HG03066 (cell line): Measurements from ENCODE around the gene AP5Z1.

ENCODE experiments used
- ATAC-seq: cut with Tn5 transposase; IDR thresholded peaks from one replicate; pipeline ENCODE4 v1.9.1; 2021; ENCODE audit warnings: low read depth; ENCODE audit not compliant: unreplicated experiment

AP5Z1 gene

GRCh38 chr7:4765776-4766490, 9.5 kb upstream of the AP5Z1 start:
- no peak for ATAC-seq

DNA sequence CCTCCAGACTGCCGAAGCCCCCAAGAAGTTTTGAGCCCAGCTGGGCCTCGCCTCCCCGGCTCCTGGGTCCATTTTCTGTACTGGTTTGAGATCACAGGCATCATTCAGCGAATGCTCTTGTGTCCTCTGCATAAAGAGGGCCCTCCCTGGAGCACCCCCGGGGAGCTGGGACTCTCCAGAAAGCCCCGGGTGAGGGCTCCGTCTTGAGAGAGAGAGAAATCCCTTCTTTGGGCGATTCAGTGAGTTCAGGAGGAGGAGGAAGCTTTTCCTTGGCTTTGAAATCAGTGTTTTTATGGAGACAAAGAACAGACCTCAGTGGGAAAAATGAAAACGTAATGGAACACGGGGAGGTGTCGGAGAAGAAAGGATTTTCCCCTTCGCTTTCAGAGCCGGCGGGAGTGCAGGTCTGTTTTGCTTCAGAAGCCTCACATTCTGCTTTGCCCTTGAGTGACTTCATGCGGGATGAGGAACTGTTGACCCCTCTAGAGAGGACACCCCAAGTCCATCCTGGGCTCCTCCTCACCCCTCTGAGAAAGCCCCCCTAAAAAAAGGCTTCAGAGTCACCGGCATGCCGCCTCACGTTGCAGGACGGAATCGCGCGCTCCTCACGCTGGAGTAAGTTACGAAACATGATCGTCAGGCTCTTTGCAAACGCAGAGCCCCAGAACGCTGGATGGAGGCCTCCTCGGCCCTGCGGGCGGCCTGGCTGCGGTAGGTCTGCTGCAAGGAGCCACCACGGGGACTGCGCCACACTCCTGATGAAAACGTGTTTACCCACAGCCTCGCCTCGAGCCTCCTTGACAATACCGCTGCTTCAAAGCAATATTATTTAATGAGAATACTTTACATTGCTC, 8.5 kb upstream of the AP5Z1 start:
- ATAC-seq = no peak

DNA sequence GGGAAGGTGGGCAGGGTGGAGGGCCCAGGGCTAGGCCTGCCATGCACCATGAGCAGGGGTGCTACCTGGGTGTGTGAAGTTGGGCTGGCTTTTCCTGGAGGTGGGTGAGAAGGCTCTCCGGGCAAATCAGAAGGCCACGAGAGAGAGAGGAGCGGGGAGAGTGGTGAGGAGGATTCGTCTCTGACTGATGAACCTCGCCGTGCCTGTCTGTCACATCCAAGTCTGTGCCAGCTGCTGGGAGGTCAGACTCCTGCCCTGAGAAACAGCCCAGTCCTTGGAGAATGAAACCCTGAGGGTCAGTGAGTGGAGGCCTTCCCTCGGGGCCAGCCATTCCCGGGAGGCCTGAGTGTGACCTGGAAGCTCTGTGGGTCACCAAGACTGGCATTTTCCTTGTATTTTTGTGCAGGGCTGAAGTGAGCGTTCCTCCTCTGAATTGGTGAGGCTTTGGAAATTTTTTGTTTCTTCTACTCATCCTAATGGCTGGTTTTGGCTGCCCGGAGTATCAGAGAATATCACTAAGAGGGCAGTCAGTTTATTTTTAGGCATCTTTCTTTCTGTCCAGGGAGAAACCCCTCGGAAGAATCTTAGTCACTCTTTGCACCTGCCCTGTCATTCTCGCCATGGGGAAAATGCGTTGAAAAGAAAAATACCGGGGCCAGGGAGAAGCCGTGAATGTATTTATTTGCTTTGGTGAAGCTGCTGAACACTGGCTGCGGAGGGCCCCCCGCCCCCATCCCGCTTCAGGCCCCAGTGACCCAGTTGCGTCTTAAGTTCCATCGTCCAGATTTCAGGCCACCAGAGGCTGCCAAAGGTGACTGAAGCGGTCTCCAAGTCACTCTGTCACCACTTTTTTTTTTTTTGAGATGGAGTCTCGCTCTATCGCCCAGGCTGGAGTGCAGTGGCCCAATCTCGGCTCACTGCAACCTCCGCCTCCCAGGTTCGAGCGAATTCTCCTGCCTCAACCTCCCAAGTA, 6.5 kb upstream of the AP5Z1 start:
- ATAC-seq = no peak

GRCh38 chr7:4769761-4770160, 5.7 kb upstream of the AP5Z1 start:
- ATAC-seq = no peak

DNA sequence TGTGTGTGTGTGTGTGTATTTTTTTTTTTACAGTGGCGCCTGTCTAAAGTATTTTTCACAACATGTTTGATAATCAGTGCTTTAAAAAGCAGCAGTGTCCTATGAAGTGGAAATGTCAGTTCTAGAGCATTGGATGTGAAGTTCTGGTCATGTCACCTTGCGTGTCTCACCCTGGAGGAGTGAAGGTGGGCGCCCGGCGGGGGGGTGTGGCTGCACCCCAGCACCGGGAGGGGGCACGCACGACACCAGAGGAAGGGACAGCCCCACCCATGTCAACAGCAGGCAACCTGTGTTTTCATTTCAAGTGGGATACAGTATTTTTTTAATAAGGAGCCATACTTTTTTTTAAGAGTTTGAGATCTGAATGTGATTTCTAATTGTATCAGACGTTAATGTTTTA, 4.5 kb upstream of the AP5Z1 start:
- ATAC-seq = no peak

DNA sequence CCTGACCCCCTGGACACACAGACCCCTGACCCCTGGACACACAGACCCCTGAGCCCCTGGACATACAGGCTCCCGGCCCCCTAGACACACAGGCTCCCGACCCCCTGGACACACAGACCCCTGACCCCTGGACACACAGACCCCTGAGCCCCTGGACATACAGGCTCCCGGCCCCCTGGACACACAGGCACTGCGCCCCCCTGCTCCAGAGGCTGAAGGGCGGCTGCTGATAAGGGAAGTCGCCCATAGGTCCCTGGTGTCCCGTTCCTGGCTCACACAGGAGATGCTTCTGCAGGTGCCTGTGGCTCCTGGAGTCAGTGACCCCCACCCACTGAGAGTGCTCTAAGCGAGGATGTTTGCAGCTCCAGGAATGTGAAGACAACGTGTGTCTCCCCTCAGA, 3.7 kb upstream of the AP5Z1 start:
- ATAC-seq = no peak

- ATAC-seq = no peak
These were observed 3.1 kb upstream of the AP5Z1 start for GRCh38 chr7:4772306-4772705.

GRCh38 chr7:4774007-4774406, 1.4 kb upstream of the AP5Z1 start:
- no peak for ATAC-seq

DNA sequence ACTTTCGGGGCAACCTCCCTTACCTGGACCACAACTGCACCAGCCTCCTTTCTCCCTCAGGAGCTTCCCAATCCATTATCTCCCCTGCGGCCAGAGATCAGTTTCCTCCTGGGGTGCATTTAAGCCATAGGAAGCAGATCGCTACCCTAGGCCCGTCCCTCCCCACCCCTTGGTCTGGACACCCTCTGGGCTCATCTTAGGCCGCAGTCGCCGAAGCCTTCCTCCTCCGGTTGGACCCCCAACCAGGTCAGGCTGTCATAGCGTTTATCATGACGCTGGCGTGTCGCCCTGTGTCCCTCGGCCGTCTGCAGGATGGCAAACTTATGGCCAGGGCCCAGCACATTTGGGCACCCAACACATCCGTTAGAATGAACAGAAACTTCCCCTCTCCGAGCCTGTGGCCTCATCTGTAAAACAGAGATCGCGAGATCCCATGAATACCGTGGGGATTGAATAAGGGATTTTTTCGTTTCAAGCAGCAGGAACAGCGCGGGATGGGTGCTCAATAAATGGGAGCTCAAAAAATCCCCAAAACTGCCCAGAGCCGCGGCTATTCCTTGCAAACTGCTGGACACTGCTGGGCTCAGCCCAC, 669 bp upstream of the AP5Z1 start:
- ATAC-seq = peak; percentile 33

- peak; percentile 20 for ATAC-seq
These were observed 613 bp downstream of the AP5Z1 start for GRCh38 chr7:4775848-4776623.

DNA sequence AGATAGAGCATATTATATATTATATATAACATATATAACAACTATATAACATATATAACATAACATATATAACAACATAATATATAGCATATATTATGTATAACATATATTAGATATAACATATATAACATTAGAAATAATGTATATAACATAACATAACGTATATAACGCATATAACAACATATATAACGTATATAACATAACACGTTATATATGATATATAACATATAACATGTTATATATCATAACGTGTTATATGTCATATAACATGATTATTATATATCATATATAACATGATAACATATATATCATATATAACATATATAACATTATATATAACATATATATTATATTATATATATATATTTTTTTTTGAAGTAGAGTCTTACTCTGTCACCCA, 3.7 kb downstream of the AP5Z1 start:
- ATAC-seq = no peak

DNA sequence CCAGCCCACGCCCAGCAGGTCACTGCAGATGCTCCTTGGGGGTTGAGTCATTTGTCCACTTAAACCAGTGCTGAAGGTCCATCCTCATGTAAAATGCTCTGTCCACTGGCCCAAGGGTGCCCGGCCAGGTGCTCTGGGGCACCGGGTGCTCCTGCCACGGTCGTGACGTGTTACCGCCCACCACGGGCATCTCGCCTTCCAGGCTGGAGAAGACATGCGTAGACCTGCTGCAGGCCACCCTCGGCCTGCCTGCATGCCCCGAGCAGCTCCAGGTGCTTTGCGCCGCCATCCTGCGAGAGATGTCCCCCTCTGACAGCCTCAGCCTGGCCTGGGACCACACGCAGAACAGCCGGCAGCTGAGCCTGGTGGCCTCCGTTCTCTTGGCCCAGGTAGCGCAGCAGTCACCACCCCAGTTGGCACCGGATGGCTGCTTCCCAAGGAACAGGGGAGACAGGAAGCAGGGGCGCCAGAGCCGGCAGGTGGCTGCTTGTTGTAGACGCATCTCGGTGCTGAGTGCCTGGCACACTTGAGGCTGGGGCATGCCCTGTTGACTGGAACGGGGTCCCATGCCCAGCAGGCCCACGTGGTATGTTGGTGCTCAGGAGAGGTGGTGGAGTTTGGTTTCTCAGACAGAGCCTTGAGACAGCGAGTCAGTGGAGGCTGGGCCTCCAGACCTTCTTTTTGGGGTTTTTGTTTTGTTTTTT, 6.1 kb downstream of the AP5Z1 start:
- no peak for ATAC-seq

DNA sequence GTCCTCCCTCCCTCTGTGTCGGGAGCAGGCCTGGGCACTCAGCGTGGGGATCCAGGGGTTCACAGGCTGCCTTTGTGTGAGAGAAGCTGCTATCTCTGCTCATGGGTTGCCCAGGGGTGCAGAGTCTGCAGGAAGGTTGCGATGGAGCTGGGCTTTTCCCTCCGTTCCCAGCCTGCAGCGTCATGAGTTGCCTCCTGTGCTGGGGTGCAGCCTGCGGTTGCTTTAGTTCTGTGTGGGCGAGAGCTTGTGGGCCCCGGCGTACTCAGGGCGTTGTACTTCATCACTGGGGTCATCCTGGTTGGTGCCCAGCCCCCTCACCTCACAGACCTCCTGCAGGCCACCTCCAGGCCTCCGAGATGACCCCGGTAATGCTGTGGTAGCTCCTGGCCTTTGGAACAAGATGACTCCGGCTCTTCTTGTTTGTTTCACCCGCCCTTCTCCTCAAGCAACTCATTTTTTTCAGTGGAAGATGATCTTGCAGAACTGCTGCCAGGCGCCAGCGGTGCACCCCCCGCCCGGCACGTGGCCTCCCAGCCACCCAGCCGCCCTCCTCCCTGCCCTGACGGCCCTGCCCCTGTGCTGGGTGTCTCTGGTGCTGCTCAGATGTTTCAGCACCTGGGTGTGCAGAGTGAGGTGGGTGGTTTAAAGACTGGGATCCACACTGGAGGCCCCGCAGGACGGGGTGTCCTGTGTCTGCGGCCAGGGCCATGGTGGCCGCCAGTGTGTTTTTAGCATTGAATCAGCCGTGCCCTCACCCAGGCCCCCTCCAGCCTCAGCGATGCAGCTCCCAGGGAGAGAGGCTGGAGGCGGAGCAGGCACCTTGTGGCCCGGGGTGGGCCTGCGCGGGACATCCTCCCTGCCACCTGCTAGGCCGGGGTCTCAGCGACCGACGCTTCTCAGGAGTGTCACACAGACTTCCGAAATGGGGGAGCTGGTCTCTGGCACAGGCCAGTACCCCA, 7.2 kb downstream of the AP5Z1 start:
- no peak for ATAC-seq

GRCh38 chr7:4783292-4783652, 7.8 kb downstream of the AP5Z1 start:
- no peak for ATAC-seq

DNA sequence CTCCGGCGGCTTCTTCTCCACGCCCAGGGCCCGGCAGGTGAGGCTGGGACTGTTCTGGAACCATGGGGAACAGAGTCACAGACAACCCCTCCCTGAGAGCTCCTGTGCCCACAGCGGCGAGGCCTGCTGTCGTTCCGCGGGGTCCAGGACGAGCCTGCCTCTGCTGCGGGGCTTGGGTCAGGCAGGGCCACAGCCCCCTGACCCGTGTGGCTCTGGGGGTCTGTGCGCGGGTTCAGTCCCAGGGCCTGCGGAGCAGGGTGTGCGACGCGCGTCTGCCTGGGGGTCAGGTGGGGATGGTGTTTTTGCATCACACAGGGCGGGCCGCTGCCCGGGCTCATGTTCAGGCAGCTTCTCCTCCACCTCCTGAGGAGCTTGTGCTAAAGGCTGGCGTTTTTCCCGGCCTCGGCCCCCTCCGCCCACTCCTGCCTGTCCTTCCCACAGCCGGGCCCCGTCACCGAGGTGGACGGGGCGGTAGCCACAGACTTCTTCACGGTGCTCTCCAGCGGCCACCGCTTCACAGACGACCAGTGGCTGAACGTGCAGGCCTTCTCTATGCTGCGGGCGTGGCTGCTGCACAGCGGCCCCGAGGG, 8.4 kb downstream of the AP5Z1 start:
- ATAC-seq = no peak

- ATAC-seq = no peak
These were observed 9.4 kb downstream of the AP5Z1 start for GRCh38 chr7:4784799-4785198.

DNA sequence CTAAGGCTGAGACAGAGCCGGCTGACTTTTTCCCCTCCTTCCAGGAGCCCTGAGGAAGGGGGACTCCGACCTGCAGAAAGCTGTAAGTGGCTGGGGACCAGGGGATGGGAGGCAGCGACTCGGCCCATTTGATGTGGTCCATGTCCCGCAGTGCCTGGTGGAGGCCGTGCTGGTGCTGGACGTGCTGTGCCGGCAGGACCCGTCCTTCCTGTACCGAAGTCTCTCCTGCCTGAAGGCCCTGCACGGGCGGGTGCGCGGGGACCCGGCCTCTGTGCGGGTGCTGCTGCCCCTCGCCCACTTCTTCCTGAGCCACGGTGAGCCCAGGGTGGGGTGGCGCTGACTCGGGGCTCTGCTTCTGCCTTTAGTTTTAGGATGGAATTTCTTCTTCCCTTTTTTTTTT, 9.9 kb downstream of the AP5Z1 start:
- no peak for ATAC-seq

DNA sequence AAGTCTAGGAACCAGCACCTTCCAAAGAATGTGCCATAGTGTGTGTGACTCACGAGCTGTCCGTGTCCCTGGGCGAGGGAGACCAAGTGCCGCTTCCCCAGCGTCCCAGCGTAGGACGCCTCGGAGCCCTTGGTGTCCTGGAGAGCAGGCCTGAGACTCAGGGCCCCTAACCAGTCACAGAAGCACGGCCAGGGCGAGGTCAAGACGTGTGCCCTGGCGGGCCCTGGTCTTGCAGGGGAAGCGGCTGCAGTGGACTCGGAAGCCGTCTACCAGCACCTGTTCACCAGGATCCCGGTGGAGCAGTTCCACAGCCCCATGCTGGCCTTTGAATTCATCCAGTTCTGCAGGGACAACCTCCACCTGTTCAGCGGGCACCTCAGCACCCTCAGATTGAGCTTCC, 10.6 kb downstream of the AP5Z1 start:
- no peak for ATAC-seq
